ENCODE data around the gene COL4A1. TPM values are rescaled to one million over a fixed set of nuclear protein-coding genes. Genes with fewer than 3 reads are reported as not detected.

Gene COL4A1
- total RNA-seq, 1 donor from 2014 or later: 756 TPM

GRCh38 chr13:110182003-110182402 lies 125.0 kb downstream of the COL4A1 start:
- no peak for DNase-seq (ENCODE audit: low spot score in 2 of 2)
- Histone ChIP-seq H3K4me1 (no peaks in the 10 kb centered on the region), H3K9me3 (no peaks in the 10 kb centered on the region), H3K27ac (no peak overlapping the region), H3K4me3 (no peak overlapping the region), H3K27me3 (no peaks in the 10 kb centered on the region), H3K36me3 (peaks cover 97 to 100% of the 10 kb centered on the region in 2 donors)
- intact Hi-C loops (cut with DNase I): loop anchor here (10.0 kb wide), 1 partner anchor 1197 kb away; no protein-coding TSS in a partner anchor
- TF ChIP-seq CTCF (IDR thresholded peaks at IDR 0.05): no peak

GRCh38 chr13:110179857-110180147 lies 127.2 kb downstream of the COL4A1 start:
- no peak for TF ChIP-seq CTCF (IDR thresholded peaks at IDR 0.05)
- no peaks in the 10 kb centered on the region for H3K4me1 ChIP-seq
- H3K27me3 ChIP-seq: no peaks in the 10 kb centered on the region
- peaks cover 99 to 100% of the 10 kb centered on the region in 2 donors for H3K36me3 ChIP-seq
- DNase-seq (ENCODE audit: low spot score in 2 of 2): no peak
- no peaks in the 10 kb centered on the region for H3K9me3 ChIP-seq
- H3K4me3 ChIP-seq: no peak overlapping the region
- no peak overlapping the region for H3K27ac ChIP-seq
- intact Hi-C loops (cut with DNase I): loop anchor here (10.0 kb wide), 1 partner anchor 1195 kb away; no protein-coding TSS in a partner anchor

- no peak for DNase-seq (ENCODE audit: low spot score in 2 of 2)
- no peak for TF ChIP-seq CTCF (IDR thresholded peaks at IDR 0.05)
- H3K27ac ChIP-seq: no peak overlapping the region
- H3K36me3 ChIP-seq: peaks cover 100% of the 10 kb centered on the region in 2 donors
- H3K27me3 ChIP-seq: no peaks in the 10 kb centered on the region
- intact Hi-C loops (cut with DNase I): no loop called here
- no peak overlapping the region for H3K4me3 ChIP-seq
- H3K9me3 ChIP-seq: no peaks in the 10 kb centered on the region
- H3K4me1 ChIP-seq: no peaks in the 10 kb centered on the region
These were observed 127.7 kb downstream of the COL4A1 start for GRCh38 chr13:110179116-110179856.

- no peak for TF ChIP-seq CTCF (IDR thresholded peaks at IDR 0.05)
- no peaks in the 10 kb centered on the region for H3K4me1 ChIP-seq
- no peak overlapping the region for H3K27ac ChIP-seq
- H3K36me3 ChIP-seq: peaks cover 100% of the 10 kb centered on the region in 2 donors
- intact Hi-C loops (cut with DNase I): no loop called here
- H3K27me3 ChIP-seq: no peaks in the 10 kb centered on the region
- DNase-seq (ENCODE audit: low spot score in 2 of 2): no peak
- no peaks in the 10 kb centered on the region for H3K9me3 ChIP-seq
- H3K4me3 ChIP-seq: no peak overlapping the region
These were observed 129.2 kb downstream of the COL4A1 start for GRCh38 chr13:110177790-110178189.

- Histone ChIP-seq H3K9me3 (no peaks in the 10 kb centered on the region), H3K4me1 (no peaks in the 10 kb centered on the region), H3K36me3 (peaks cover 100% of the 10 kb centered on the region in 2 donors), H3K27ac (no peak overlapping the region), H3K4me3 (no peak overlapping the region), H3K27me3 (no peaks in the 10 kb centered on the region)
- TF ChIP-seq CTCF (IDR thresholded peaks at IDR 0.05): no peak
- no peak for DNase-seq (ENCODE audit: low spot score in 2 of 2)
- intact Hi-C loops (cut with DNase I): no loop called here
These were observed 130.5 kb downstream of the COL4A1 start for GRCh38 chr13:110176431-110176830.

Data from ascending aorta (tissue), 2 donors.